Measurements from ENCODE around the gene TSPAN9.

TSPAN9 gene

DNA sequence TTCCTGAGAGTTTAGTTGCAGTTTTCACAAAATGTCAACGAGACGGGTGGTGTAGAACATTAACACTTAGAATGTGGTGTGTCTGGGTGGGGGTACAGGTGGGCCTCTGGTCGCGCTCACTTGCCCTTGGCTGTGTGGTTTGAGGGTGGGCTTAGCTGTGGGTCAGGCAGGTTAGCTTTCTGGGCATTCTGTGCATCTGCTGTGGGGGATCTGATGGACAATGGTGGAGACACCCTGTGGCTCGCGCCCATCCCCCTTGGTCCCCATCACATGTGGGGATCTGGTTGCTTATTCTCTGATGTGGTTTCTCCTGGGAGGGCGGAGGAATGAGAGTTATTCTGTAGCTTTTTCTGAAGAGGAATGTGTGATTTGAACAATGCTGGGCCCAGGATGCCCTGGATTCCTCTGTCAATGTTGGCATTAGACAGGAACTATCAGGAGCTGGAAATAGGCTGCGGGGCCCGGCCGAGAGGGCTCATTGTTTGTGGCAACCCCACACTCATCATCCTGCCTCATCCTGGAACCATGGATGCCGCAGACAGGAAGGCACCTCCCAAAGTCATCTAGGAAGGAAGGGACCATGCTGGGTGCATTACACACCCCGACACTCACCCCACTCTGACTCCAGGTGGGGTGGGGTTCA lies 101.6 kb downstream of the TSPAN9 start:
- Mint-ChIP-seq H3K27ac (no peak overlapping the region), H3K4me3 (no peak overlapping the region), H3K36me3 (peaks cover 2% of the 10 kb centered on the region), H3K4me1 (peaks cover 16% of the 10 kb centered on the region), H3K27me3 (peaks cover 19% of the 10 kb centered on the region), H3K9me3 (no peaks in the 10 kb centered on the region)
- DNase-seq (ENCODE audit: low spot score in 2 of 2), result no peak
- no peak for ATAC-seq (ENCODE audit: low read depth)

DNA sequence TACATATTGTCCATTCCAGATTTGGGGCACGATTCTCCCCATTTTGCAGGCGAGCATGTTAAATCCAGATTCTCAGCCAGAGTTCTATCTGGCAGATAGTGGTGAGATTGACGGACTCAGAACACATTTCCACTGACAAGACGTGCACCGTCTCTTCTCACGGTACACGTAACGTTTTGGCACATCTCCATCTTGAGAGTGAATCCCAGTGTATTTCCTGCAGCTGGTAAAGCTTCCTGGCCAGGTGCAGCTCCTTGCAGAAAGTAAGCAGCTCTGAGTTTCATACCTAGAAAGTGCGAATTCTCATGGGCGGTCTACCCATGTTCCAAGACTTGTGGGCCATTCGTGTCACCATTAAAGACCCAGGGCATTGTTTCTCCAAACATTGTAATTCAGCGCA lies 102.6 kb downstream of the TSPAN9 start:
- no peak for DNase-seq (ENCODE audit: low spot score in 2 of 2)
- Mint-ChIP-seq H3K4me3 (no peak overlapping the region), H3K27me3 (peaks cover 21% of the 10 kb centered on the region), H3K27ac (no peak overlapping the region), H3K4me1 (peaks cover 16% of the 10 kb centered on the region), H3K9me3 (no peaks in the 10 kb centered on the region), H3K36me3 (peaks cover 2% of the 10 kb centered on the region)
- no peak for ATAC-seq (ENCODE audit: low read depth)

DNA sequence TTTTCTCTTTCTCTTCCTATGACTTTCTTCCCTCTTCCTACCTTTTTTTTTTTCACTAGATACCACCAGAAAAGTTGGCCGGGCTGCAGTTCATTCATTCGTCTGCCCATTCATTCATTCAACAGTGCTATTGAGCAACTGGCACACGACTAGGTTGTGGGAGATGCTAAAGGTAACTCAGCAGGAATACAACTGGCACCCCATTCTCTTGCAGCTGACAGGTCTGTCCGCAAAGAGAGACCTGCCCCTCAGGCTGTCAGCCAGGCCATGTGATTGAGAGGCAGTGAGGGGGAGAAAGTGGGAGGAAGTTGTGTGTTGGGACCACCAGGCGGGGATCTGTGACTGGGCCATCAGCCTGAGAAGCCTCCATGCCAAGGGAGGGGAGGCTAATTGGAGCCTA lies 105.2 kb downstream of the TSPAN9 start:
- no peaks in the 10 kb centered on the region for H3K36me3 Mint-ChIP-seq
- H3K27me3 Mint-ChIP-seq, result peaks cover 27% of the 10 kb centered on the region
- H3K4me1 Mint-ChIP-seq, result peaks cover 25% of the 10 kb centered on the region
- no peak overlapping the region for H3K4me3 Mint-ChIP-seq
- no peak overlapping the region for H3K27ac Mint-ChIP-seq
- no peak for ATAC-seq (ENCODE audit: low read depth)
- no peaks in the 10 kb centered on the region for H3K9me3 Mint-ChIP-seq
- no peak for DNase-seq (ENCODE audit: low spot score in 2 of 2)

DNA sequence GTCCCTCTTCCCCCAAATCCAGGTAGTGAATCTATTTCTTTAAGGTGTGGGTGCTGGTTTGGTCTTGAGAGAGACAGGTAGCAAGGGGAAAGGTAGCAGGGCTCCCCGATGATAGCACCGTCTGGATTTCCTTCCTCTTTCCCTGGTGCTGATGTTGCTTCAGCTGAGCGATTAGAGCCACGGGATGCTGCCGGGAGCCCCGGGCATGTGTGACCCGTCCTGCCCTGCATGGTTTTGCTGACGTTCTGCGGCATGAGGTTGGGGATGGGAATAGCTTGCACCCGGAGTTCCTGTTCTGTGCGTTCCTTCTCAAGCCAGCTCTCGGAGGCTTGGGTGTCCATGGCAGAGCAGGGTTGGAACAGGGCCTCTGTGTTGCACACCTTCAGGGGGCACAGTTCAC lies 107.3 kb downstream of the TSPAN9 start:
- H3K36me3 Mint-ChIP-seq, result no peaks in the 10 kb centered on the region
- DNase-seq (ENCODE audit: low spot score in 2 of 2), result no peak

DNA sequence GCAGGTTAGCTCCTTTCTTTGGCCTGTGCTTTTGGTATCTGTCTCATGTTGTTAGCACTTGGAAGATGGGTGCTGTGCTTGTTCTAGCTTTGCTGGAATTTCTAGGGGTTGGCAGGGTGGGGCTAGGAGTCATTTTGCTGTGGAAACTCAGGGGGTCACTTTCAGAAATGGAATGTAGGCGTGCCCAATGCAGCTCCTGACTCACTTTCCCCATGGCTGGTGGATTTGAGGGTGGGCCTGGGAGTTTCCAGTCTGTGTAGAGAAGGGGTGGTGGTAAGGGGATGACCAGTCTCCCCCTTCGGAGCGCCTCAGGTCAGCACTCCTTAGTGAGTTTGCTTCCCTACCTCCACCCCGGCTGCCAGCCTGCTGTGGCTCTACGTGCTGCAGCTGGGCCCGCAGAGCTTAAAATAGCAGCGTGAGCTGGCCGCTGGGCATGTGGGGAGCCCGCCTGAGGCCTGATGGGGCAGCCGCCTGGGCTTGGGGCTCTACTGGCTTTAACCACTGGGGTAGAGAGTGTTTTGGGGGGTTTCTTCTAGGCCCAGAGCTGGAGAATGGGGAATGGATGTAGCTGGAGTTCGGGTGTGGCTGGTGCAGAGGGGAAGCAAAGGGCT lies 108.2 kb downstream of the TSPAN9 start:
- ATAC-seq (ENCODE audit: low read depth), result no peak
- H3K27ac Mint-ChIP-seq, result no peak overlapping the region
- peaks cover 29% of the 10 kb centered on the region for H3K27me3 Mint-ChIP-seq
- no peak for DNase-seq (ENCODE audit: low spot score in 2 of 2)
- H3K4me1 Mint-ChIP-seq, result peaks cover 9% of the 10 kb centered on the region
- H3K36me3 Mint-ChIP-seq, result no peaks in the 10 kb centered on the region
- no peaks in the 10 kb centered on the region for H3K9me3 Mint-ChIP-seq
- no peak overlapping the region for H3K4me3 Mint-ChIP-seq

More for the DNA sequence above, 107.3 kb downstream of the TSPAN9 start:
- no peak for ATAC-seq (ENCODE audit: low read depth)
- H3K27me3 Mint-ChIP-seq, result peaks cover 27% of the 10 kb centered on the region
- no peak overlapping the region for H3K4me3 Mint-ChIP-seq
- H3K4me1 Mint-ChIP-seq, result peaks cover 9% of the 10 kb centered on the region
- no peaks in the 10 kb centered on the region for H3K9me3 Mint-ChIP-seq
- no peak overlapping the region for H3K27ac Mint-ChIP-seq

DNA sequence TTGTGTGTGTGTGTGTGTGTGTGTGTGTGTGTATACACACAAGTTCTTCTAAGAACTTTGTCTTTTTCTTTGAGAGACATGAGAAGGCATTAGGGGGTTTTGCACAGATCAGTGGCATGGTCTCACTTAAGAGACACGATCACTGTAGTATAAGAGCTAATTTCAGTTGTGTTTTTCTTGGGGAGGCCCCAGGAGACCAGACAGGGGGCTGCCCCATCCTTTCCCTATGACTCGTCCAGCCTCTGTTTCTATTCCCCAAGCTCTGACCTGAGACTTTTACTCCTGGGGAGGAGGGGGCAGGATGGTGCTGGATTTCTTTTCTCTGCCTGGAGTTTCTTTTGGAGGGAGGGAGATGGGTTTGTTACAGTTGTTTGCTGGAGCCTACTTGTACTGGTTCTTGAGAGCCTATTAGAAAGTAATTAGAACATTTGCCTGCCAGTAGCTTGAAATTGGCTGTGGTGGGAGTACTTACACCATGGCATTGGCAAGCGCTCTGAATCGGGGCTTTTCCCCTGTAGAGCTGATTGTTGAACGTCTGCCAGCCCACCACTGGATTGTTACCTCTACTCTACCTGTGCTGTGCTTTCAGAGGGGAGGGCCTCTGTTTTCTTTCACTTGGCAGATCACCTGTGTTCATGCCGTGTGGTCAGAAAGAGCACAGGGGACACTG lies 109.5 kb downstream of the TSPAN9 start:
- Mint-ChIP-seq H3K9me3 (no peaks in the 10 kb centered on the region), H3K36me3 (no peaks in the 10 kb centered on the region), H3K4me1 (peaks cover 9% of the 10 kb centered on the region), H3K27me3 (peaks cover 28% of the 10 kb centered on the region), H3K27ac (no peak overlapping the region), H3K4me3 (no peak overlapping the region)
- DNase-seq (ENCODE audit: low spot score in 2 of 2) (no peak), ATAC-seq (ENCODE audit: low read depth) (no peak)

DNA sequence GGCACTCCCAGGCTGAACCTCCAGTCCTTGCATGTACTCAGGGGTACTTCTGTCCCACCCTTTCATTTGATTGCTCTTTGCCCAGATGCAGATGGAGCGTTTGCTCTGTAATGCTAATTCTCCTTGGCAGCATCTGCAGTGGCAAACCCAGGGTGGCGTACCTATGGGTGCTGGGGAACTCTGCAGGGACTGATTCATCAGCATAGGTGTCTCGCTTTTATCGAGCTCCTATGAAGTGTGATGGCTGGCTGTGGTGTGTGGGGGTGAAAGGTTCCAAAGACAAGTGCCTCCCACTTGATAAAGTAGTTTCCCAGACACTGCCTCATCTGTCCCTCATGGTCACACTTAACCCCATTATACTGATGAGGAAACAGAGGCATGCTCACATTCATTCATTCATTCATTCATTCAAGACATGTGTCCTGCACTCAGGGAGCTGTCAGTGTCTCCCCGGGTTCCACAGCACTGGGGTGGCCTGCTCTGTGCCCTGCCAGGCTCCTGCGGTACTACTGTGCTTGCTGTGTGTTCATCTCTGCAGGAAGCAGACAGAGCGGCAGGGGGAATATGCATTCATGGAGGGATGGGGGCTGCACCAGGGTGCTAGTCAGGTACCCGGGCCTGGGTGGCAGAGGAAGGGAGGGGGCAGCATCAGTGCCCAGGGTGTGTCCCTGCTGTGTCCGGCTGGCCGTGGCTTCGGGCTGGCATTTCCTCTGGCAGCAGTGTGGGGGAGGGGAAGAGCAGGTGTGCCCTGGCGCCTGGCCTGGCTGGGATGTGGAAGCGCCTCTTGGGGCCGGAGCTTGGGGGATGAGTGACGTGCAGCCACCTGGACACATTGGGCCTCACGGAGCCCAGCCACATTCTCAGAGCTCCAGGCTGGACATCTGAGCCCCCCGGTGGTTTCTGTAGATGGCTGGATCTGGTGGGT lies 110.9 kb downstream of the TSPAN9 start:
- H3K27me3 Mint-ChIP-seq, result peaks cover 28% of the 10 kb centered on the region
- H3K4me1 Mint-ChIP-seq, result peaks cover 9% of the 10 kb centered on the region
- no peak overlapping the region for H3K4me3 Mint-ChIP-seq
- no peak for ATAC-seq (ENCODE audit: low read depth)
- no peak for DNase-seq (ENCODE audit: low spot score in 2 of 2)
- H3K27ac Mint-ChIP-seq, result no peak overlapping the region
- H3K9me3 Mint-ChIP-seq, result no peaks in the 10 kb centered on the region
- H3K36me3 Mint-ChIP-seq, result no peaks in the 10 kb centered on the region

DNA sequence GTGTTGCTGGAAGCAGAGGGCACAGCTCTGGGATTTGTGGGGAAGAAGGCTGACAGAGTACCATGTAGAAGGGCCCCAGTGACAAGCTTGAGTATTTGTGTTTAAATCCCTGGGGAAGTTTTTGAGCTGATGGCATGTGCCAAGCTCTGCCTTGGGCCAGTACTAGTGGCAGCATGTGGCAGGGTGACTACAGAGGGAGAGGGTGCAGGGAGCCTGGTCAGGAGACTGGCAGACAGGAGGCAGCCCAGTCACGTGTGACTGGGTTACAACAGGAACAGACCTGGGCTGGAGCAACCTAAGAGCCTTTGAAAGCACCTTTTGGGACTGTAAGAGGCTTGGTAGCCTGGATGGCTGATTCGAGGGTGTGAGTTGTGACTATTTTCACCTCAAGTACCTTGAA lies 112.1 kb downstream of the TSPAN9 start:
- no peak overlapping the region for H3K27ac Mint-ChIP-seq
- no peak for ATAC-seq (ENCODE audit: low read depth)

DNA sequence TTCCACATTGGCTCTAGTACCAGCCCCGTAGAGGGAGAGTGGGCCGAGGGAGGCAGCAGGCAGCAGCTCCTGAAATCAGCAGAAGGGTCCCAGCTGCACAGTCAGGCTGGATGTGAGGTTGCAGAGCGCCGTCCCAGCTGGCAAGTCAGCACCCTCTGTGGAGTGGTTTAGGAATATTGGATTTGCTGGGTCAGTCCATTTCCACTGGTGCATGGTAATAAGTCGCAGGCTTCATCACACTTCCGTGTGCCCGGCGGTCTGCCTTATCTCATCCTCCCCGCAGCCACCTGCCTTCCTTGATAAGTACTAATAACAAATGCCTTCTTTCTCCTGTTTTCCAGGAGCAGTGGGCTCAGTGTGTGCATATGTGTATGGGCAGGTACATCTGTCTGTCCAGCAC lies 112.9 kb downstream of the TSPAN9 start:
- ATAC-seq (ENCODE audit: low read depth) (no peak), DNase-seq (ENCODE audit: low spot score in 2 of 2) (no peak)
- no peaks in the 10 kb centered on the region for H3K9me3 Mint-ChIP-seq
- no peak overlapping the region for H3K27ac Mint-ChIP-seq
- peaks cover 9% of the 10 kb centered on the region for H3K4me1 Mint-ChIP-seq
- H3K27me3 Mint-ChIP-seq, result peaks cover 28% of the 10 kb centered on the region
- no peak overlapping the region for H3K4me3 Mint-ChIP-seq
- no peaks in the 10 kb centered on the region for H3K36me3 Mint-ChIP-seq

More for the DNA sequence above, 112.1 kb downstream of the TSPAN9 start:
- Mint-ChIP-seq H3K9me3 (no peaks in the 10 kb centered on the region), H3K4me1 (peaks cover 9% of the 10 kb centered on the region), H3K4me3 (no peak overlapping the region), H3K36me3 (no peaks in the 10 kb centered on the region), H3K27me3 (peaks cover 31% of the 10 kb centered on the region)
- DNase-seq (ENCODE audit: low spot score in 2 of 2), result no peak

DNA sequence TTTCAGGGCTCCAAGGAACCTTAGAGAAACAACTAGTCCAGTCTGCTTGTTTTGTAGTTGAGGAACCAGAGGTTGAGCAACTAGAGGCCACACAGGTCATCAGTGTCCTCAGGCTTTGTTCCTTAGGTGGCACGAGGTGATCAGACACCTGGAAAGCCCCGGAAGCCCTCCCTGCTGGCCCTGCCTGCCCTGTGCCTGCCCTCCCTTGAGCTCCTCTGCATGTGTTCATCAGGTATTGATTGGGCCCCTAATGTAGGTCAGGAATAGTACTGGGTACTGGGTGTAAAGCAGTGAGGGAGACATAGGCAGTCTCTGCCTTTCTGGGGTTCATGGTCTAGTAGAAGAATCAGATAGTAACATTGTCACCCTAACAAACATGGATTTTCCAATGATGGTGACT lies 114.3 kb downstream of the TSPAN9 start:
- ATAC-seq (ENCODE audit: low read depth), result no peak
- Mint-ChIP-seq H3K27me3 (peaks cover 35% of the 10 kb centered on the region), H3K4me1 (peaks cover 5% of the 10 kb centered on the region), H3K27ac (no peak overlapping the region), H3K4me3 (no peak overlapping the region), H3K36me3 (no peaks in the 10 kb centered on the region), H3K9me3 (no peaks in the 10 kb centered on the region)
- DNase-seq (ENCODE audit: low spot score in 2 of 2), result no peak

DNA sequence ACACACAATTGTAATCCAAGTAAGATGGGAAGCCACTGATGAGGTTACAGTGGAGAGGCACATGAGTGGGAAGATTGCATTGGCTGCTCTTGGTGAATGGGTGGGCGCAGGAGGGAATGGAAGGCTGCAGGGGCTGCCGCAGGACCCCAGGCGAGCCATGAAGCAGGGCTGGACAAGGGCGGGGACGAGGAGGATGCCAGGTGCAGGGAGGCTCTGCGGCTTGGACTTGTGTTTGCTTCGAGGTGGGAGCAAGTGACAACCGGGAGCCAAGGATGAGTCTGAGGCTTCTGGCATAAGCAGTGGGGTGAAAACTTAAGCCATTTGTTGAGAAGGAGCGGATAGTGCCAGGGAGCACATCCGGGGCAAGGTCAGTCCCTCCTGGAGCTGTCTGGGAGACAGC lies 115.0 kb downstream of the TSPAN9 start:
- peaks cover 1% of the 10 kb centered on the region for H3K4me1 Mint-ChIP-seq
- no peak overlapping the region for H3K4me3 Mint-ChIP-seq
- ATAC-seq (ENCODE audit: low read depth) (no peak), DNase-seq (ENCODE audit: low spot score in 2 of 2) (no peak)
- no peaks in the 10 kb centered on the region for H3K36me3 Mint-ChIP-seq
- H3K27me3 Mint-ChIP-seq, result peaks cover 37% of the 10 kb centered on the region
- H3K9me3 Mint-ChIP-seq, result no peaks in the 10 kb centered on the region
- no peak overlapping the region for H3K27ac Mint-ChIP-seq

DNA sequence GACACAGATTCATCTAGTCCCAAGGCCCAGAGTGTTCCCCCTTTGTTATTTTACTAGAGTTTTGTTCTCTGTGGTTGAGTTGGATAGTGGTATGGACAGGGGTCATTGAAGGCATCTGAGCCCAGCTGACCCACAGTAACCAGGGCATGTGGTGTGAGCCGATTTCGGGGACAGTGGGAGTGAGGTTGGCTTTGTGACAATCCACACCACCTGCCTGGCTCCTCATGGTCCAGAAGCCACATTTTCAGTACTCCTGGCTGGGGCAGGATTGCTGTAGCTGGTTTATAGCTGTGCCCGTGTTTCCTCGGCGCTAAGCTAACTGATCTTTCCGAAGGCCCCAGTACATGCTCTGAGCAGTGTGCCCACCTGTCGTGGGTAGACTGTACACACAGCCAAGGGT lies 116.0 kb downstream of the TSPAN9 start:
- DNase-seq (ENCODE audit: low spot score in 2 of 2) (no peak), ATAC-seq (ENCODE audit: low read depth) (no peak)
- Mint-ChIP-seq H3K36me3 (no peaks in the 10 kb centered on the region), H3K4me1 (no peaks in the 10 kb centered on the region), H3K27ac (no peak overlapping the region), H3K4me3 (no peak overlapping the region), H3K9me3 (no peaks in the 10 kb centered on the region), H3K27me3 (peaks cover 36% of the 10 kb centered on the region)

DNA sequence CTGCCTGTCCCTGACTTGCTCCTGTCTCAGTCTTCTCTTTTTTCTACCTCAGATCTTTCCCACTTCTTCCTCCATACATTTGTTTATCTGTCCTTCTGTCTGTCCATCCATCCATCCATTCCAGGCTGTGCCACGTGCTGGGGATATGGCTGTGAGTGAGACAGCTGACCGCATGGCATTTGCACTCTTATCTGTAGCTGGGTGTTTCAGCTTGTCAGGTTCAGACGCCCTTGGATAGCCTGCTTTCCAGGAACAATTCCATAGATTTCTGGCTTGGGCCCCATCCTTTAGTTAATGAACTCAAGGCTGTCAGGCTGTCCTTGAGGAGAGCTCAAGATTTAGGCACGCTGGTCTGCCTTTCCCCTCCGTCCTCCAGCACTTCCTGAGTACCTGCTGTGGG lies 116.6 kb downstream of the TSPAN9 start:
- Mint-ChIP-seq H3K36me3 (no peaks in the 10 kb centered on the region), H3K9me3 (no peaks in the 10 kb centered on the region), H3K27me3 (peaks cover 35% of the 10 kb centered on the region), H3K4me3 (no peak overlapping the region), H3K27ac (no peak overlapping the region), H3K4me1 (no peaks in the 10 kb centered on the region)
- DNase-seq (ENCODE audit: low spot score in 2 of 2), result no peak
- no peak for ATAC-seq (ENCODE audit: low read depth)

DNA sequence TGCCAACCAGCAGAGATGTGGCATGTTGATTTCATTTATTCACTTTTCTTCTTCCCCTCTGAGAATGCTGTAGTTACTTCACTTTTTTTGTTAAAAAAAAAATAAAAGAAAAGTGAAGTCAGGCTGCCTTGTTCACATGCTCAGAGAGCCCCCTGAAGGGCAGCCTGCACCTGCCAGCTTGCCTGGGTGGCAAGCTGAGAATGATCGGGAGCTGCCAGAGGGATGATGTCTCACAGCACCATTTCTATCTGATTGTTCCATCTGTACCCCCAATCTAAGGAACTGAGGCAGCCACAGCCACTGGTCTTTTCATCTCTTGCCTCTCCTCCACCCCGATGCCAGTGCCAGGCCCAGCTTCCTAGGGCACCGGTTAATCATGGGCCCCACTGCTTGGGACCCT lies 118.2 kb downstream of the TSPAN9 start:
- DNase-seq (ENCODE audit: low spot score in 2 of 2), result no peak
- no peaks in the 10 kb centered on the region for H3K9me3 Mint-ChIP-seq
- no peak overlapping the region for H3K4me3 Mint-ChIP-seq
- H3K4me1 Mint-ChIP-seq, result peaks cover 7% of the 10 kb centered on the region
- no peaks in the 10 kb centered on the region for H3K36me3 Mint-ChIP-seq
- ATAC-seq (ENCODE audit: low read depth), result no peak
- H3K27me3 Mint-ChIP-seq, result peaks cover 41% of the 10 kb centered on the region
- H3K27ac Mint-ChIP-seq, result no peak overlapping the region
